NCI-H524 treated with DMSO at 0.1 percent for 48 hours (cell line): ENCODE data around the gene CKAP2.
"Not testable (repeated sequence)": the region's sequence is repeated elsewhere in the genome, so short reads cannot be mapped to it uniquely, and the experiment has no call there.

Experiments
- DNase-seq: peaks from one replicate; lab custom pipeline; 2025; lab: John Stamatoyannopoulos, UW

The CKAP2 gene

DNA sequence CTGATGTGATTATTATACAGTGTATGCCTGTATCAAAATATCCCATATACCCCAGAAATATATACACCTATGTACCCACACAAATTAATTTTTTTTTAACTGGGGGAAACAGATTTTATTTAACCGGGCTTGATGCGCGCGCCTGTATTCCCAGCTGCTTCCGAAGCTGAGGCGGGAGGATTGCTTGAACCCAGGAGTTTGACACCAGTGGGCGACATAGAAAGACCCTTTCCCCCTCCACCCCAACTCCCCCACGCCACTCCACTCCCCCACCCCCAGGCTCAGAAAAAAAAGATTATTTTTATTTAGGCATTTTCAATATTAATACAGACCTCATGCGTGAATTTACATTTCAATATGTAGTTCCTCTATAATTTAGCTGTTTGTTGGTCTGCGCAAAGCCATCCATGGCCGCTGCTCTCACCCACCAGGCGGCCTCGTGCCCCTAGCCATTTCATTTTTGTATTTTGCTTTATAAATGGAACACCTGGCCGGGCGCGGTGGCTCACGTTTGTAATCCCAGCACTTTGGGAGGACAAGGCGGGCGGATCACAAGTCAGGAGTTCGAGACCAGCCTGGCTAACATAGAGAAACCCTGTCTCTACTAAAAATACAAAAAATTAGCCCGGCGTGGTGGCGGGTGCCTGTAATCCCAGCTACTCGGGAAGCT is 4.0 kb upstream of the CKAP2 start:
- DNase-seq = no peak

DNA sequence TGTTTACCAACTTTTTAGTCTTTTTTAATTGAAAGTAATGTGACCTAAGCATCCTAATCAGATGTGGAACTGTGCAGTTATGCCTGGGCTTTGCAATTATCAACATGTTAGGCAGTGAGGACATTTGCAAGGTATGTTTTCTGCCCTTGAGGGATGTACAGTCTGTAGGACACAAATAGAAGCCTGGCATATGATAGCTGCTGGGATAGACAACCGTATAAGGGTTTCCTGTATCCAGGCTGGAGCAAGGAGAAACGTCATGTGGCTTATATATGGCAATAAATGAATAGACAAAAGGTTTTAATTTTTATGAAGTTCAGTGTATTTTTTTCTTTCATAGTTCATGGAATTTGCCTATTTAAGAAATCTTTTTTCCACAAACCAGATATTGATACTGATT is 2.8 kb upstream of the CKAP2 start:
- no peak for DNase-seq

DNA sequence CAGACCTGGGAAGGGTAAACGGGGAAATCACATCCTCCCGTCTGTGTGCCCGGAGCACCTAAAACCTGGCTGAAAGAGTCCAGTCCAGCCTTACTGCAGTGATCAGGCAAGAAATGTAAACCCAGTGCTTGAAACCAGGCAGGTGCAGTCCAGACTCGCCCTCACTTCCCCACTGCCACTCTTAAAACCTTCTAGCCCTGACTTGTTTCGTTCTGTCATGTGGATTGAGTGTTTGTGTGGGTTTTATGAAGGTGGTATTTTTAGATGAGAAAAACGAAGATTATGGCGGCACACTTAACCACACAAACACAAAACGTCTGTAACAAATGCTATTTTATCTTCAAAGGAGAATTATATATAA is 839 bp upstream of the CKAP2 start:
- DNase-seq = no peak

DNA sequence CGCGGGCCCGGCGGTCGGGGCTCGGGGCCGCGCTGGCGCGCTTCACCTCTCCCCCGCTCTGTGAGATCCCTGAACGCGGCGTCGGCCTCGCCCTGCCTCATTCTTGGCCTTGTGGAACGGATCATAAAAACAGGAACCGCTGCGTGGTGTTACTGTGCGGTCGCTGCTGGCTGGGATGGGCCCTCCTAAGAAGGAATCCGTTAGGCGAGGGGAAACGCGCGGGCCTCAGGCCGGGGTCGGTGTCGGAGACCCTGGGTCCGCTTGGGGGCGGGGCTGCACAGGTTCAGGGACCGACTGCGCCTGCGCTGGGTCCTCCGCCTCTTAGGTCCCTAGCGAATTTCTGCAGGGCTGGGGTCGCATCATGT is 381 bp downstream of the CKAP2 start:
- DNase-seq = peak; percentile 18

DNA sequence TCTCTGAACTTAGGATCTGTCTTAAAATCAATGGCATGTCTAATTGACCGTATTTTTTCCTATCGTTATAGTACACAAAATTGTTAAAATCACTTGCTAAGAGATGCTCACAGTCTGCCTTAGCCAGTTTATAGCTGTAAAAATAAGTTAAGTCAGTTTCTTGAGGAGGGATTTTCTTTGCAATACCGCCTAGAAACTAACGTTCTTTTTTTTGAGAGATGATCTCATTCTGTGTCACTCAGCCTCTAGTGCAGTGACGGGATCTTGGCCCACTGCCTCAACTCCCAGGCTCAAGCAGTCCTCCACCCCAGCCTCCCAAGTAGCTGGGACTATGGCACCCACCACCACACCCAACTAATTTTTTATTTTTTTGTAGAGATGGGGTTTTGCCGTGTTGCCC is 4.4 kb downstream of the CKAP2 start:
- DNase-seq = no peak

DNA sequence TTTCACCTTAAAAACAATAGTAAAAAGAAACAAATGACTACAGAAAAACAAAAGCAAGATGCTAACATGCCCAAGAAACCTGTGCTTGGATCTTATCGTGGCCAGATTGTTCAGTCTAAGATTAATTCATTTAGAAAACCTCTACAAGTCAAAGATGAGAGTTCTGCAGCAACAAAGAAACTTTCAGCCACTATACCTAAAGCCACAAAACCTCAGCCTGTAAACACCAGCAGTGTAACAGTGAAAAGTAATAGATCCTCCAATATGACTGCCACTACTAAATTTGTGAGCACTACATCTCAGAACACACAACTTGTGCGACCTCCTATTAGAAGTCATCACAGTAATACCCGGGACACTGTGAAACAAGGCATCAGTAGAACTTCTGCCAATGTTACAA is 6.0 kb downstream of the CKAP2 start:
- no peak for DNase-seq

DNA sequence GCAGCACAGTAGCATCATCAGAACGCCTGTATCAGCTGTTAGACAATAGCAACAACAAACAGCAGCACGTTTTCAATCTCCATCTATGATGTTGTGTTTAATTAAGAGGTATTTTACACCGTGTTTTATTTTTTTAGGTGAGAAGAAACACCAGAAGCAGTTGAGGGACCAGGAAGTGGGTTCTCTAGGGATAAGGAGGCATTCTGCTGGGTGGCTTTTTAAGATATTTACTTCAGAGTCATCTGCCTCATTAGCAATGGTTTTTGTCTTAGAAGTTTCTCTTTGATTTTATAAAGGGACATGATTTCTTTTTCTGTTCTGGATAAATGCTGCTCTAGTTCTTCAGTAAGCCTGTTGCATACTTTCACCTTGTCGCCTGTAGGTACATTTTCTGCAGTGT is 8.2 kb downstream of the CKAP2 start:
- no peak for DNase-seq

DNA sequence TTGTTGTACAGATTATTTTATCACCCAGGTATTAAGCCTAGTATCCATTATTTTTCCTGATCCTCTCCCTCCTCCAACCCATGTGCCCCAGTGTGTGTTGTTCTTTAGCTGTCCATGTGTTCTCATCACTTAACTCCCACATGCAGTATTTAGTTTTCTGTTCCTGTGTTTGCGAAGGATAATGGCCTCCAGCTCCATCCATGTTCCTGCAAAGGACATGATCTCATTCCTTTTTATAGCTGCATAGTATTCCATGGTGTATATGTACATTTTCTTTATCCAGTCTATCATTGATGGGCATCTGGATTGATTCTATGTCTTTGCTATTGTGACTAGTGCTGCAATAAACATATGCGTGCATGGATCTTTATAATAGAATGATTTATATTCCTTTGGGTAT is 13.2 kb downstream of the CKAP2 start:
- not testable (repeated sequence) for DNase-seq

DNA sequence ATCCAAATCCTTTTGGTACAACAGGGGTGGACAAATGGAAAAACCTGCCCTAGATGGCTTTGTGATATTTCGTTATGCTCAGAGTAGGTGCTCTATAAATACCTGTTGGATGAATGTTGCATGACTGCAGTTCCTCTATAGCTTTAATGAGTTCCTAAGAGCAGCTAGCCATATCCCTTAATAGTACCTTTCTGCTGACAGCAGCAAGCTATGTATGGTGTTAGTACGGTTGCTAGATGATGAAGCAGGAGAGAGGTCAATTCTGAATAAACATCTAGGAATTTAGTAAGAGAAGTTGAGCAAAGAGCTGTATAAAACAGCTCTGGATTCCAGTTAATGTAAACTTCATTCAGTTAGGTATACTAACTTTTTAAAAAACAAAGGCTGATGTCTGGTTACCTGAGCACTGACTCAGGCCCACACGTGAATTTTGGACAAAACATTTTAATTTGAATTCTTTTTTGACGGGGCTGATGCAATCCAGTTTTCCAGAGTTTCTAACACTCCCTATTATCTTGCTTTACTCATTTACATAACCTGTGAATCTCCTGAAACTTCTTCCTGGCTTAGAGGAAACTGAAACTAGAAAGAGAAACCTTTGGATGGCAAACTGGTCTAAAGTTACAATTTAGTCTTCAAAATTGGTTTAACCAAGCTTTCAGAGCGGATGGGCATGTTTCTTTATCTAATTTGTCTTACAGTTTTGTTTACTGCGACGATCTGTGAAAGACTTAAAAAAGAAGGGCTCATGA is 25.6 kb downstream of the CKAP2 start:
- not testable (repeated sequence) for DNase-seq

DNA sequence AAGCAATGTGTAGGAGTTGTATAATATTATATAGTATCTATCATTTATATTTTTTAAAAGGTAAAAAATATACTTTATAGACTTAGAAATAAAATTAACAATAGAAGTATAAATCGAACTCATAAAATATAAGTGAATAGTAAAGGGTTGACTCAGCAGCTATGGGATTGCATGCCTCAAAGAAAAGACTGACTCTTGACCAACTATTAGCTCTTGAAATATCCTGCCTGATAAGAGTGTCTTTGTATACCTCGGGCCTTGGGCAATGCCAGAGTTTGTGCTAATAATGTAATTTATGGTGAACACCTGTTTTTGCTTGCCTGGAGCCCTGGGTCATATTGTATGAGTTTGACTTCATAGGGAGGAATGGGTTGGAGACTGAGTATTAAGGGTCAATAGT is 31.8 kb downstream of the CKAP2 start:
- DNase-seq = not testable (repeated sequence)

DNA sequence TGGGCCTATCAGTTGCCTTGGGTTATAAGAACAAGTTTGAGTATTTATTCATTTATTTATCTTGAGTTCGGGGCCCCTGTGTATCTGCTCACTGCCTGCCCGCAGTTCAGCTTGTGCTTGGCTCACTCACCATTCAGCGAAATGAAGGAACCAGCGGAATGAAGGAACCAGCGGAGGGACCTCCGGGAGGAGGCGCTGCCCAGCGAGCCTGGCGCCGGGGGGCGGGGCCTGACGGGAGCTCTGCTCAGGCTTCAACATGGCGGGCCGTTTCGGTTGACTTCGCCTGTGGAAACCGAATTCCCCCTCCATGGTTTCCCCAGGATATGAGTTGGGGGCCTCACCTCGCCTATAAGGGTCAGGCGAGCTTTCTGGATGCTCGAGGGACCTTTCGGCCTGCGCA is 33.5 kb downstream of the CKAP2 start:
- not testable (repeated sequence) for DNase-seq

DNA sequence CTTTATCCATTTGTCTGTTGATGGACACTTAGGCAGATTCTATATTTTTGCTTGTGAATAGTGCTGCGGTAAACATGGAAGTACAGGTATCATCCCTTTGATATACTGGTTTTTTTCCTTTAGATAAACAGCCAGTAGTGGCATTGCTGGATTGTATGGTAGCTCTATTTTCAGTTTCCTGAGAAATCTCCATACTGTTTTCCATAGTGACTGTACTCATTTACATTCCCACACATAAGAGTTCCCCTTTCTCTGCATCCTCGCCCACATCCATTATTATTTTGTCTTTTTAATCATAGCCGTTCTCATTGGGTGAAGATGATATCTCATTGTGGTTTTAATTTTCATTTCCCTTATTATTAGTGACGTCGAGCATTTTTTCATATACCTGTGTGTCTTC is 35.7 kb downstream of the CKAP2 start:
- DNase-seq = not testable (repeated sequence)

DNA sequence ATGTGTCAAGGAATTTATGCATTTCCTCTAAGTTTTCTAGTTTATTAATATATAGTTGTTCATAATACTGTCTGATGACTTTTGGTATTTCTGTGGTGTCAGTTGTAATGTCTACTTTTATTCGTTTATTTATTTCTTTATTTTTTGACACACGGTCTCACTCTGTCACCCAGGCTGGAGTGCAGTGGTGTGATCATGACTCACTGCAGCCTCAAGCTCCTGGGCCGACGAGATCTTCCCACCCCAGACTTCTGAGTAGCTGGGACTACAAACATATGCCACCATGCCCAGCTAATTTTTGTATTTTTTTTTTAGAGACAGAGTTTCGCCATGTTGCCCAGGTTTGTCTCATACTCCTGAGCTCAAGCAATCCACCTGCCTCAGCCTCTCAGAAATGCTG is 39.0 kb downstream of the CKAP2 start:
- DNase-seq = not testable (repeated sequence)

DNA sequence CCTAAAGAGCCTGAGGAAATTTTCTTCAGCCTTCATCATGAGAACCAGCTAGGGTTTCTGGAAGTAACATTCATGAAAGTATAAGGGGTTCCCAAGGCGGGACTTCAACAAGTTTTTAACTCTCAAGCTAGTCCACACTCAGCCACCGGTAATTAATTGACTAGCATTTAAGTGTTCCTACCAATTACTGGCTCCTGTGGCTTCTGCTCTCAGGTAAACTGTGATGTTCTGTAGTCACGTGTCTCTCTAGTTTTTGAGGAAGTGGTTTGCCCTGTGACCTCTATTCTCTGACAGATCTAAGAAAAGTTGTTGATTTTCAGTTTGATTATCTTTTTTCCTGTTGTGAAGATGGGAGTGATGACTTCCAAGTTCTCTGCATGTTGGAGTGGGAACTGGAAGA is 42.7 kb downstream of the CKAP2 start:
- DNase-seq = not testable (repeated sequence)

DNA sequence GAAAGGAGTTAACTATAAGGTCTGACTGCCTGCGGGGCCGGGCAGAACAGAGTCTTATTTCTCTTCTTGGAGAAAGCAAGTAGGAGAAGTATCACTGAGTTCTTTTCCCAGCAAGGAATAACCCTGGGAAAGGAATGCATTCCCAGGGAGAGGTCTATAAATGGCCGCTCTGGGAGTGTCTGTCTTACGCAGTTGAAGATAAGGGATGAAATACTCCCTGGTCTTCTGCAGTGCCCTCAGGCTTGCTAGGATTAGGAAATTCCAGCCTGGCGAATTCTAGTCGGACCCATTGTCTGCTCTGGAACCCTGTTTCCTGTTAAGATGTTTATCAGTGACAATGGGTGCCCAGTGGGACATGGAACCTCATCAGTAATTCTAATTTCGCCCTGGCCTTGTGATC is 47.0 kb downstream of the CKAP2 start:
- DNase-seq = not testable (repeated sequence)

DNA sequence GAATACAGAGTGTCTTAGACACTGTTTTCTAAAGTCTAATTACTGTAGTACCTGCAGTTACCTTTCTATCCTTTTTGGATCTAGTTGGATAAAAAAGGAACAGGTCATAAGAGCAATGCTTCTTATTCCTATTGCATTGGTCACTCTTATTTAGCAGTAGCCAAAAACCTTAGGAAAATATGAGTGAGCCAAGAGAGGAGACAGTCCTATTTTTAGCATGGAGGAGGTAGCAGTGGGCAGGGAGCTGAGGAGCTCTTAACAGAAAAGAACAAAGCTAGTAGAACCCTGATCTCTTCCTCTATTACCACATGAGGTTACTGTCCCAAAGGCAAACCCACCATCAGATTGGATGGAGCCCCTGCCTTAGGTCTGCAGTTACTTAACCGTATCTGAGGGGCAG is 50.6 kb downstream of the CKAP2 start:
- not testable (repeated sequence) for DNase-seq

DNA sequence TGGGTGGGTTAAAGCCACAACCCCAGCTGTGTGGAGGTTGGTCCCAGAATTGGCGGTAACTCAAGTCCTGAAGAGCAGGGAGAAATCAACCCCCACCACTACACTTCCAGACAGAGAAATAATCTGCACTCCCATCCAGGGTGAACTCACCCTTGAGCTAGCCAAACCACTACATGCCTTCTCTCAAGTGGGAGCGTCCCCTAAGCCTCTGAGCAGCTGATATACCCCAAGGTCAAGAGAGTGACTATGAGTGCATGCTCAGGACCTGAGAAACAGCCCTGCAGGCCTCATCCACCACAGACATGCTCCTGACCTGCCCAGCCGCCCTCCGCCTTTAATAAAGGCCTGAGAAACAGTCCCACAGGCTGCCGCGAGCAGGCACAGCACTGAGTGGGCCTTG is 54.3 kb downstream of the CKAP2 start:
- DNase-seq = not testable (repeated sequence)

DNA sequence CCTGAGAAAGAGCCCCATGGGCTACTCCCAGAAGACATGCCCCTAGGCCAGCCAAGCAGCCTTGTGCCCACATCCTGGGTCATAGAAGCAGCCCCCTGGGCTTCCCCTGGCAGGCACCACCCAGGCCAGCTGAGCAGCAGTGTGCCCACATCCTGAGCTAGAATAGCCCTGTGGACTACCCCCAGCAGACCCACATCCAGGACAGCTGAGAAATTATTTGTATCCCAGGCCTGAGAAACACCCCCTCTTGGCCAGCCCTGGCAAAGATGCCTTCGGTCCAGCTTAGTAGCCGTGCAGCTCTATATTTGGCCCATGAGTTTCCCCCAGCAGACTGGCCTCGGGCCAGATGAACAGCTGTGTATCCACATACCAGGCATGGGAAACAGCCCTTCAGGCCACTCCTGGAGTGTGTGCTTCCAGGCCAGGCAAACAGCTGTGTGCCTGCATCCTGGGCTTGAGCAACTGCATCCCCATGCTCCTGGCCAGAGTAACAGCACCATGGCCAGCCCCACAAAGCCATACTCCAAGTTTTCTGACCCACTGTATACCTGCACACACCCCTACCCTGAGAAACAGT is 55.0 kb downstream of the CKAP2 start:
- DNase-seq = not testable (repeated sequence)

DNA sequence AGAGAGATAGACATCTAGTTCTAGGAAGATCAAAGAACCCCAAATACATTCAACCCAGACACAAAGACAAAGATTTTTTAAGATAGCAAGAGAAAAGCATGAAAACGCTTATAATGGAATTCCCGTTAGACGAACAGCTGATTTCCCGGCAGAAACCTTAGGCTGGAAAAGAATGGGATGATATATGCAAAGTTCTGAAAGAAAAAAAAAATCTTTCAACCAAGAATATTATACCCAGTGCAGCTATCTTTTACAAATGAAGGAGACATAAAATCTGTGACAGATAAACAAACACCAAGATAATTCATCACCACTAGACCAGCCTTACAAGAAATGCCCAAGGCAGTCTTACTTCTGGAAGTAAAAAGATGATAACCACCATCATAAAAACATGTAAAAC is 56.3 kb downstream of the CKAP2 start:
- not testable (repeated sequence) for DNase-seq

DNA sequence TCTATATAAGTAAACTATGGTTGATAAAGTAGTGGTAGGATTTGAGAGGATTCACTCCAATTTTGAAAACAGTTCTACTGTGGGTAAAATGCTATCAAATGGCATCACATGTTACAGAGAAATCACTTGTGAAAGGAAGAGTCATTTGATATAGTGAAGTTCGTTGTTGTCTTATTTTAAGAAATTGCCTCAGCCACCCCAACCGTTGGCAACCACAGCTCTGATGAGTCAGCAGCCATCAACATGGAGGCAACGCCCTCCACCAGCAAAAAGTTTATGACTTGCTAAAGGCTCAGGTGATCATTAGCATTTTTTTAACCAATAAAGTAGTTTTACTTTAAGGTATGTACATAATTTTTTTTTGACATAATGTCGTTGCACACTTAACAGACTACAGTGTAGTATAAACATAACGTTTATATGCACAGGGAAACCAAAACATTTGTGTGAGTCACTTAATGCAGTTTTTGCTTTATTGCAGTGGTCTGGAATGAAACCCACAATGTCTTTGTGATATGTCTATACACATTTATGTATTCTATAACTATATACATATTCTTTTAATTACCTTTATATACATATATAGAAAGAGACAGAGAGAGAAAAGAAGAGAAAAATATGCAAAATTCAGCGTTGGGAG is 58.8 kb downstream of the CKAP2 start:
- DNase-seq = not testable (repeated sequence)

DNA sequence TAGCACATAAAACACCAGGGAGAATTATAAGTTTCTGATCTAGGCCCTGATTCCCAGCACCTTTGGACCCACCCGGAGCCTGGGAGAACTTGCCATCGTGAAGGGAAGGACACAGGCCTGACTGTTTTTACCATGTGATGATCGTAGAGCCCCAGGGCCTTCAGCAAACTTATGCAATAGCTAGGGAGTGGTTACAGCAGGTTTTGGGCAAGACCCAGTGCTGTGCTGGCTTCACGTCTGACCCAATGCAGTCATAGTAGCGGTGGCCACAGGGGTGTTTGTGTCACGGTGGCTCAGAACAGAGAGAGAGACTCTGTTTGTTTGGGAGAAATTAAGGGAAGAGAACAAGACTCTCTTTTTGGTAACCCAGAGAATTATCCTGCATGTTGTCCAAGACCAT is 68.0 kb downstream of the CKAP2 start:
- not testable (repeated sequence) for DNase-seq
